Type B pancreatic cell (in vitro differentiated cells): ENCODE results near the gene AAR2. TPM values are rescaled to one million over a fixed set of nuclear protein-coding genes. Genes with fewer than 3 reads are reported as not detected.

Experiments used
- DNase-seq: peaks from one replicate; pipeline ENCODE4 v3.0.0; 2021; ENCODE audit warnings: mixed read lengths; ENCODE audit not compliant: unreplicated experiment; ENCODE audit errors: extremely low spot score
- H3K27ac Mint-ChIP-seq: 2 replicates; pipeline ENCODE4 v1.8.0; 2021; ENCODE audit warnings: mild to moderate bottlenecking, mixed read lengths
- H3K27me3 Mint-ChIP-seq: 2 replicates; pipeline ENCODE4 v1.8.0; 2021; ENCODE audit warnings: mixed read lengths
- H3K36me3 Mint-ChIP-seq: 2 replicates; pipeline ENCODE4 v1.8.0; 2021; ENCODE audit warnings: mixed read lengths
- H3K4me1 Mint-ChIP-seq: one replicate; pipeline ENCODE4 v1.8.0; 2021; ENCODE audit warnings: mixed read lengths; ENCODE audit not compliant: unreplicated experiment
- H3K4me3 Mint-ChIP-seq: 2 replicates; pipeline ENCODE4 v1.8.0; 2021; ENCODE audit warnings: mild to moderate bottlenecking, mixed read lengths
- H3K9me3 Mint-ChIP-seq: 2 replicates; pipeline ENCODE4 v1.8.0; 2021; ENCODE audit warnings: mixed read lengths
- total RNA-seq: library from RNA; stranded (reverse); gene quantifications from 2 replicates; pipeline ENCODE4 v1.2.1, GENCODE V29; 2021; ENCODE audit warnings: low replicate concordance
- TF ChIP-seq, protein P1 (sequence below): fragments of 200-600 bp; sonication (generic); conservative IDR thresholded peaks from 2 replicates; pipeline ENCODE4 v1.5.0; 2021; ENCODE audit warnings: antibody characterized with exemption, mild to moderate bottlenecking

Gene AAR2
- total RNA-seq, 1 donor from 2014 or later: 27.0 TPM

DNA sequence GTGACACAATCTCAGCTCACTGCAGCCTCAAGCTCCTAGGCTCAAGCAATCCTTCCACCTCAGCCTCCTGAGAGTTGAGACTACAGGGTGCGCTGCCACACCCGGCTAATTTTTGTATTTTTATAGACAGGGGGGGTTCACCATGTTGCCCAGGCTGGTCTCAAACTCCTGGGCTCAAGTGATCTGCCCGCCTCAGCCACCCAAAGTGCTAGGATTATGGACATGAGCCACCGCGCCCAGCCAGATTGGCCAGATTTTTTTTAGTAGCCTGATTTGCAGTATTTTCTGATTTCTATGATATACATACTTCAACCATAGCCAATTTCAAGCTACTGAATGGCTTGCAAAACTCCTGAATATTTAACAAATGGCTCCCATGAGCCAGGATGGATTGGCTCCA, 48.5 kb downstream of the AAR2 start:
- no peak for DNase-seq
- H3K36me3 Mint-ChIP-seq: no peaks in the 10 kb centered on the region
- no peak overlapping the region for H3K27ac Mint-ChIP-seq
- TF ChIP-seq, protein P1, sequence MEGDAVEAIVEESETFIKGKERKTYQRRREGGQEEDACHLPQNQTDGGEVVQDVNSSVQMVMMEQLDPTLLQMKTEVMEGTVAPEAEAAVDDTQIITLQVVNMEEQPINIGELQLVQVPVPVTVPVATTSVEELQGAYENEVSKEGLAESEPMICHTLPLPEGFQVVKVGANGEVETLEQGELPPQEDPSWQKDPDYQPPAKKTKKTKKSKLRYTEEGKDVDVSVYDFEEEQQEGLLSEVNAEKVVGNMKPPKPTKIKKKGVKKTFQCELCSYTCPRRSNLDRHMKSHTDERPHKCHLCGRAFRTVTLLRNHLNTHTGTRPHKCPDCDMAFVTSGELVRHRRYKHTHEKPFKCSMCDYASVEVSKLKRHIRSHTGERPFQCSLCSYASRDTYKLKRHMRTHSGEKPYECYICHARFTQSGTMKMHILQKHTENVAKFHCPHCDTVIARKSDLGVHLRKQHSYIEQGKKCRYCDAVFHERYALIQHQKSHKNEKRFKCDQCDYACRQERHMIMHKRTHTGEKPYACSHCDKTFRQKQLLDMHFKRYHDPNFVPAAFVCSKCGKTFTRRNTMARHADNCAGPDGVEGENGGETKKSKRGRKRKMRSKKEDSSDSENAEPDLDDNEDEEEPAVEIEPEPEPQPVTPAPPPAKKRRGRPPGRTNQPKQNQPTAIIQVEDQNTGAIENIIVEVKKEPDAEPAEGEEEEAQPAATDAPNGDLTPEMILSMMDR: no peak
- H3K4me3 Mint-ChIP-seq: no peak overlapping the region
- no peaks in the 10 kb centered on the region for H3K4me1 Mint-ChIP-seq
- H3K27me3 Mint-ChIP-seq: peaks cover 51% of the 10 kb centered on the region
- peaks cover 5% of the 10 kb centered on the region for H3K9me3 Mint-ChIP-seq

DNA sequence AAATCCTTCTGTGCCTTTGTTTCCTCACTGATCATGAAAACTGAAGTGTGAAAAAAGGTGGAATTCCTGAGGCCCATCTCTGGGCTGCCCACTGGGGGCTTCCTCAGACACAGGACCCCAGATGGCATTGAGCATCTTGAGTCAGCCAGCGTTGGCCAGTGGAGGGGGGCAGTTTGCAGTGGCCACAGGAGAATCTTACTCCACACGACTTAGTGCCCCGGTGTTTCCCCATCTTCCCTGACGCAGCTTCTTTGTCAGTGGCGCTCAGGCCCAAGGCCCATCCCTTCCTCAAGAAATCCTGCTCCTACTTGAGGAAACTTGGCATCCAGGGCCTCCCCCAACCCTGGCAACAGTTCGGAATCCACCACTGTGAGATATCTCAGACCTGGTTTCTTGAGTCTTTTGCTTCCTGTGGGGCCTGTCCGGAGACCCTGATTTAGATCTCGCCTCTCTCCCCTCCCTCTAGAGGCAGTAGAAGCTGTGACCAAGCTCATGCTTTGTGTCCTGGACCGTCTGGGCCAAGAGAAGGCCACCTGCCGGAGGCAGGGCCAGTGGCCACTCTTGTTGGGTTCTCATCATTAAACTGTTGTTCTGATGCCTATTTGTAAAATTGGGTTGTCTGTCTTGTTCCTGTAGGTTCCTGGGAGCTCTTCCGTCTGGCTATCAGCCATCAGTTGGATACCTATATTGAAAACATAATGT, 49.6 kb downstream of the AAR2 start:
- DNase-seq: no peak
- peaks cover 5% of the 10 kb centered on the region for H3K9me3 Mint-ChIP-seq
- H3K4me3 Mint-ChIP-seq: no peak overlapping the region
- H3K27ac Mint-ChIP-seq: no peak overlapping the region
- no peaks in the 10 kb centered on the region for H3K4me1 Mint-ChIP-seq
- TF ChIP-seq, protein P1: no peak
- H3K36me3 Mint-ChIP-seq: no peaks in the 10 kb centered on the region
- peaks cover 57% of the 10 kb centered on the region for H3K27me3 Mint-ChIP-seq

DNA sequence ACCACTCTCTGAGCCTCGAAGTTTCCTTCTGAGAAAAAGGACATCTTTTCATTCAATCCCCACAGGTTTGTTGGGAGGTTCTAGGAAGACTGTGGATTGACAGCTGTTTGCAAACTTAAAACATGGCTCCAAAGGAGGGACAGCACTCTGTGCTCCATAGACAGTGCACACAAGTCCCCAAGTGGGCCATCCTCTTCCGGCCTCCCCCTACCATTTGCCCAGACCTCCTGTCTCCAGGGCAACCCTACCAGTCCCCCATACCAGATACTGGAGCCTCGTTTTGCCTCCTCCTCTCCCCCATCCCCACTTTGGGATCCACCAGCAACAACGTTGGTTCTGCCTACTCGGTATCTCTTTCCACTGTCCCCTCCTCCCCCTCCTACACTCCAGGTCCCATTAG, 61.4 kb downstream of the AAR2 start:
- H3K27me3 Mint-ChIP-seq: peaks cover 69% of the 10 kb centered on the region
- TF ChIP-seq, protein P1: no peak

DNA sequence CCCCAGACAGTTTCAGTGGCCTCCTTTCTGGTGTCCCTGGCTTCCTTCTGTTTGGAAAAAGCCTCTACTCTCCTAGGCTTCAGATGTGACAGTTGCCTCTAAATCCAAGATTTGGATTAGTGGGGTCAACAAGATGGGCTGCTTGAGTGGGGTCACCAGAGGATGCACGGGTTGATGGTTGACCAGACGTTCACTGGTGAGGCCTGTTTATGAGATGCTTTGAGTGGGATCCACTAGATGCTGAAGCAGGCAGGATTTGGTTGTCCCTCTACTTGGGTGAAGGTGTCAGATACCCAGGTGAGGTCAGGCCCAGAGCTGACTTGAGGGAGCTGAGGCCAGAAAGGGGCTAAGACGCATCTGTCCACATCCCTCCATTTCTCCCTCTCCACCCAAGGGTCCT, 61.8 kb downstream of the AAR2 start:
- Mint-ChIP-seq H3K4me1 (no peaks in the 10 kb centered on the region), H3K4me3 (no peak overlapping the region), H3K27ac (no peak overlapping the region), H3K9me3 (no peaks in the 10 kb centered on the region), H3K27me3 (peaks cover 73% of the 10 kb centered on the region), H3K36me3 (no peaks in the 10 kb centered on the region)
- DNase-seq: no peak
- TF ChIP-seq, protein P1: no peak

More for the DNA sequence above, 61.4 kb downstream of the AAR2 start:
- no peak for DNase-seq
- no peaks in the 10 kb centered on the region for H3K4me1 Mint-ChIP-seq
- no peak overlapping the region for H3K27ac Mint-ChIP-seq
- no peaks in the 10 kb centered on the region for H3K9me3 Mint-ChIP-seq
- no peaks in the 10 kb centered on the region for H3K36me3 Mint-ChIP-seq
- no peak overlapping the region for H3K4me3 Mint-ChIP-seq

DNA sequence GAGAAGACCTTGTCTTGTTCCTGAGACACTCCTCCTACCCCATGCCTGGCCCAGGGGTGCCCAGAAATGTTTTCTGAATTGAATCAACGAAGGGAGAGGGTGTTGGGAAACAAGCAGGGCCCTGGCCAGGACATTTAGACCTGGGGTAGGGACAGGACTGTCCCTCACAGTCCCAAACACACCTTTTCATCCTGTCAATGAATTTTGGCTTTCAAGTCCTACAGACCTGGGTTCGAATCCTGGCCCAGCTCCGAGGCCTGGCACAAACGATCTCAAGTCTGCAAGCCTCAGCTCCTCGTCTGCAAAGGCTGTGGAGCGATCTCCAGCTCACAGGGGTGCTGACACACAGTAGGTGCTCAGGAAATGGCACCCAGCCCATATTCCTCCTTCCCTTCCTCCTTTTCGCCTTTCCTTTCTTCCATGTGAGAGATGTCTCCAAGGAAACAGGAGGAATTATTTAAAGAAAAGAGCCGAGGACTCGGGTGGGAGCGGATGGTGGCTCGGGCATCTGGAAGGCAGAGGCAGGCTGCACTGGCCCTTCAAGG, 62.6 kb downstream of the AAR2 start:
- Mint-ChIP-seq H3K27me3 (peaks cover 81% of the 10 kb centered on the region), H3K27ac (no peak overlapping the region), H3K4me1 (no peaks in the 10 kb centered on the region), H3K9me3 (no peaks in the 10 kb centered on the region), H3K4me3 (no peak overlapping the region), H3K36me3 (no peaks in the 10 kb centered on the region)
- TF ChIP-seq, protein P1: no peak
- no peak for DNase-seq
